ENCODE measurements around the gene SRGAP3.
A peak's percentile ranks its signal among the peaks of the same experiment; 100 is the strongest.
"Not testable (repeated sequence)": the region's sequence is repeated elsewhere in the genome, so short reads cannot be mapped to it uniquely, and the experiment has no call there.

Gene SRGAP3

GRCh38 chr3:9249273-9250192 is at the start of gene SRGAP3:
SRGAP3 (minus strand) TSS chr3:9249646; CDS start chr3:9248951, 695 bp downstream.
- TF ChIP-seq ZNF274 (IDR thresholded peaks at IDR 0.05; ENCODE audit: low read depth, low read length), result no peak
- H3K4me3 ChIP-seq (ENCODE audit: low read length), result peak within 1 kb of the TSS; percentile 65

GRCh38 chr3:9298236-9298635 is 48.8 kb upstream of the SRGAP3 start:
- no peak for TF ChIP-seq ZNF274 (IDR thresholded peaks at IDR 0.05; ENCODE audit: low read depth, low read length)
- no peak overlapping the region for H3K4me3 ChIP-seq (ENCODE audit: low read length)

DNA sequence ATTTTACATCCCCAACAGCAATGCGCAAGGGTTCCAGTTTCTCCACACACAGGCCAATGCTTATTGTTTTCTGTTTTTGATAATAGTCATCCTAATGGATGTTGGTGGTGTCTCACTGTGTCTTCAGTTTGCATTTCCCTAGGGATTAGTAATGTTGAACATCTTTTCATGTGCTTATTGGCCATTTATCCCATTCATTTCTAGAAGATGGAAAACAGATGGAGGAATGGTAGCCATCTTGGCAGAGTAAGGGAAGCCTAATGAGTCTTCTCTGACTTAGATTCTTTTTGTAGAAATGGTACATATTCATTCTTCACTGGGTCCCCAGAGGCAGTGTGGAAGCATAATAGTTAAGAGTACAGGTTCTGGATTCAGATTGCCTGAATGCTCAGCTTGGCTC is 46.8 kb upstream of the SRGAP3 start:
- H3K4me3 ChIP-seq (ENCODE audit: low read length), result no peak overlapping the region
- no peak for TF ChIP-seq ZNF274 (IDR thresholded peaks at IDR 0.05; ENCODE audit: low read depth, low read length)

DNA sequence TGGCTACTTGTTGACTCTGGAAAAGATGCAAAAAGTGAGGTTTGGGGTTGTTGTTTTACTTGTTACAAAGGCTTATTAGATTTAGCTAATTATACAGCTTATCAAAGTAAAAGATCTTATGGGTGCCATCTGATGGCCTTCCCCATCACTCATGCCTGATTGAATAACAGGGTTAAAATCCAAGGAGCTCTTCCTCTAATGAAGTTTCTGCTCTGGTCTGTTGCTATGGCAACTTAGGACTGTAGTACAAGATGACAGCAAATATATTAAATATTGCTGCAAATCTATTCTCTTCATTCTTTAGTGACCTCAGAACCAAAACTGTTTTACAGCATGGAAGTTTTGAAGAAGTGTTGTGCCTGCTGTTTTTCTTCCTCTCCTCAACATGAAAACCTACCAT is 45.6 kb upstream of the SRGAP3 start:
- no peak for TF ChIP-seq ZNF274 (IDR thresholded peaks at IDR 0.05; ENCODE audit: low read depth, low read length)

GRCh38 chr3:9293953-9294352 is 44.5 kb upstream of the SRGAP3 start:
- not testable (repeated sequence) for H3K4me3 ChIP-seq (ENCODE audit: low read length)

More for the DNA sequence above, 45.6 kb upstream of the SRGAP3 start:
- H3K4me3 ChIP-seq (ENCODE audit: low read length), result no peak overlapping the region

DNA sequence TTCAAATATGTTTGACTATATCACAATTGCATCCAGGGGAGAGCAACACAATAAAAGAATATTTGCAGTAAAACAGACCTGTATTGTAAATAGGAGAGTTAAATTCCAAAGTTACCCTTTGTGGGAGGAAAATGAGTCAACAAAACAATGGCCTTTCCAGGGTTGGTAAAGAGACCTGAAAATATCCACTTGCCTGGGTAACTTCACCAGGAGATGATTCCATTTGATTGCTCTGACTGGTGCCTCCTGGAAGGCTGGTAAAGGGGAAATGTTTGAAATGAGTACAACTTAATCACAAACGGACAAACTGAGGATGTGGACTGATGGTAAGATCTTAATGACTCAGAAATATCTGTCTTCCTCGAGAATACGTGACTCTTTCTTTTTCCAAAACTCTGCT is 43.6 kb upstream of the SRGAP3 start:
- no peak for TF ChIP-seq ZNF274 (IDR thresholded peaks at IDR 0.05; ENCODE audit: low read depth, low read length)
- no peak overlapping the region for H3K4me3 ChIP-seq (ENCODE audit: low read length)

DNA sequence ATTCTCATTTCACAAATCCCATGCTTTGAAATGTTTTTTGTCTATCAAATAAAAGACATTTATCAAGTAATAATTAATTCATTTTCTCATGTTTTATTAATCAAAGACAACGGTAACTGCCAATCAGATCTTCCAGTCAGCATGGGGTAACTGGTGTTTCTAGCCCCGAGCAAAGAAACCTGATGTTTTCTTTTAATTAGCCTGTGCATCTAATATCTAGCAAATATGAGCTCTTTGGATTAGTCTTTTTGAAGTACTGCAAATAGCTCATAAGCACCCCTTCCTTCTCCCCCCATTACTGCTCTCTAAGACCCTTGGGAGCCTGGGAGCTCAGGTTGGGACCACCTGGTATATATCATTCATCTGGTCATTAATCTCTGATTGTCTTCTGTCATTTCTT is 43.1 kb upstream of the SRGAP3 start:
- no peak for TF ChIP-seq ZNF274 (IDR thresholded peaks at IDR 0.05; ENCODE audit: low read depth, low read length)
- no peak overlapping the region for H3K4me3 ChIP-seq (ENCODE audit: low read length)

DNA sequence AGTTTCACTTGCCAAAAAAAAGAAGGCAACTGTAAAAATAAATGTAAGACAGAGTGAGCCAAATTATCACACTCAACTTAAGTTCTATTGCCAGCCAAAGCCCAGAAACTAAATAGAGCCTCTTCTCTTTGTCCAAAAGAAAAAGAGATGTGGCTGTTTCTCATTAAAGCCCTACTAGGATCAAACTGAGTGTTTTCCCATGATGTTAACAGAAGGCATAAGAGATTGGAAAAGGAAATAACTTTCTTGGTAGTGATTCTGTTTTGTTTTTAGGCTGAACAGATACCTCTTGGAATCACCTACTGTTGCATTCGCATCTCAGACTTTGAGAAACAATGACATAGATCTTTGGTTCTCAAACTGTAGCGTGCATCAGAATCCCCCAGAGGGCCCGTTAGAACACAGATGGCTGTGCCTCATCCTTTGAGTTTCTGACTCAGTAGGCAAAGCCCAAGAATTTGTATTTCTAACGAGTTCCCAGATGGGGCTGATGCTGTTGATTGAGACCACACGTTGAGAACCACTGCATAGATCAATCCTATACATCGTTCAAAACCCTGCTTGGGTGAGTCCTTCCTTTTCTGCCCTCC is 42.5 kb upstream of the SRGAP3 start:
- no peak for TF ChIP-seq ZNF274 (IDR thresholded peaks at IDR 0.05; ENCODE audit: low read depth, low read length)

GRCh38 chr3:9290566-9290965 is 41.1 kb upstream of the SRGAP3 start:
- no peak for TF ChIP-seq ZNF274 (IDR thresholded peaks at IDR 0.05; ENCODE audit: low read depth, low read length)
- H3K4me3 ChIP-seq (ENCODE audit: low read length), result no peak overlapping the region

More for the DNA sequence above, 42.5 kb upstream of the SRGAP3 start:
- H3K4me3 ChIP-seq (ENCODE audit: low read length), result no peak overlapping the region

- H3K4me3 ChIP-seq (ENCODE audit: low read length), result not testable (repeated sequence)
Measured at GRCh38 chr3:9281533-9281932, 32.1 kb upstream of the SRGAP3 start.

DNA sequence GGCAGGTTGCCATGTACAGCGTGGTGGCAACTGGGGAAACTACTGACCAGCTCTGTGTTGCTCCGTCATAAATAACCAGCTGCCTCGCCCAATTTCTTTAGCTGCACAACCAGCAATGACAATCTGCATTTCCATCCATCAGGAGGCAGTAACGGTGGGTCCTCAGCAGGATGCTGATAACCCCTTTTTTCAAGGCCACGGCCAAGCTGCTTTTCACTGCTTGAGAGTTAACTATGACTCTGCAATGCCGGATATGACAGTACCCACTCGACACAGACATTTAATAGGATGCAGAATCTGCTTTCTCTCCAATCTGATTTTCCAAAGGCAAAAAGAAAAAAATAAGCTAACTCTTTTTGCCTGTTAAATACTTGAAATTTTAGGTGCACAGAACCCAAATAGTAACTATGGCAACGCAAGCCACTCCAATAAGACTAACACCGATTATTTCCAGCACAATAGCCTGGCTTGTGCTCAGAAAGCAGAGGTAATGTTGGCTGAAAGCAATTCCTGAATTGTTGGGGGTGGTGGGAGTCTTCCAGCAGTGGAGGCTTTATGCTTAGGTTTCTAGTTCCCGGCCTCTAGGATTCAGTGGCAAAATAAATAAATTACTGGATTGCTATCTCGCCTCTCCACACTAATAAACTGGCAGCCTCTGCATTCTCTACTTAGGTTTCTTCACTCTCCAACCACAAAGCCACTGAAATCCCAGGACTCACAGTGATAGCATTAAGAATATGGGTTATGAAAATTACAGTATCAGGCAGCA is 31.2 kb upstream of the SRGAP3 start:
- no peak overlapping the region for H3K4me3 ChIP-seq (ENCODE audit: low read length)
- no peak for TF ChIP-seq ZNF274 (IDR thresholded peaks at IDR 0.05; ENCODE audit: low read depth, low read length)

DNA sequence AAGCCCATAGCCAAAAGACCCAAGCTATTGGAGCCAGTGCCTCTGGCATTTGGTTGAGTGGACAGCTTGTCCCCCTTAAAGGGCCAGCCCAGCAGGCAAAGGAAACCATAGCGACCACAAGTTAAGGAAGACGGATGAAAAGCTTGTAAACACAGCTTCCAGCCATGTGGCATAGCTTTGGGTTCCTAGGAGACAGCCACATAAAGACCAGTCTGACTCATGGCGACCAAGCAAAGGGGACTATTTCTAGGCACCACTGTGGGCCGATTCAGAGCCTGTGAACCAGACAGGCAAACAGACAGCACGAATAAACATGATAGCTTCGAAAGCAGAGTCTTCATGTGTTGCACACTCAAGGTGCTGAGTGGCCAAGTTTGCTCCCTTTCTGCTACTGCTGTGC is 30.5 kb upstream of the SRGAP3 start:
- no peak overlapping the region for H3K4me3 ChIP-seq (ENCODE audit: low read length)
- no peak for TF ChIP-seq ZNF274 (IDR thresholded peaks at IDR 0.05; ENCODE audit: low read depth, low read length)

DNA sequence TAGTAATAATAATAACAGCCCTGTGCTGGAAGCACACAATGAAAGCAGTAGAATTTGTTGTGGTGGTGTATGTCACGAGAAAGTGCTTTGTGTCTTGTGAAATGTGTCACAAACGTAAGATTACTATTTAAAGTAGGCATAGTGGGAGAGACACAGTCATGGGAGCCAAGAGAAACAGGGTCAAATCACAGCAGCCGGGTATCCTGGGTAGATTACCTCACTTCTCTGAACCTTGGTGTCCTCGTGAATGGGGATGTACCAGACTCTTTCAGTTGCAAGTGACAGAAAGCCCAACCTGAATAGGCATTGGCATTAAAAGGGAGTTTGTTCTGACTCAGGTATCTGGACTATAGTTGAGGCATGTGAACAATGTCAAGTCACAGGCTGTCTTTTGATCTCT is 29.1 kb upstream of the SRGAP3 start:
- H3K4me3 ChIP-seq (ENCODE audit: low read length), result no peak overlapping the region
- no peak for TF ChIP-seq ZNF274 (IDR thresholded peaks at IDR 0.05; ENCODE audit: low read depth, low read length)

GRCh38 chr3:9278085-9278484 is 28.6 kb upstream of the SRGAP3 start:
- no peak for TF ChIP-seq ZNF274 (IDR thresholded peaks at IDR 0.05; ENCODE audit: low read depth, low read length)
- no peak overlapping the region for H3K4me3 ChIP-seq (ENCODE audit: low read length)
